ENCODE results near the gene SNRNP48.

SNRNP48 gene

DNA sequence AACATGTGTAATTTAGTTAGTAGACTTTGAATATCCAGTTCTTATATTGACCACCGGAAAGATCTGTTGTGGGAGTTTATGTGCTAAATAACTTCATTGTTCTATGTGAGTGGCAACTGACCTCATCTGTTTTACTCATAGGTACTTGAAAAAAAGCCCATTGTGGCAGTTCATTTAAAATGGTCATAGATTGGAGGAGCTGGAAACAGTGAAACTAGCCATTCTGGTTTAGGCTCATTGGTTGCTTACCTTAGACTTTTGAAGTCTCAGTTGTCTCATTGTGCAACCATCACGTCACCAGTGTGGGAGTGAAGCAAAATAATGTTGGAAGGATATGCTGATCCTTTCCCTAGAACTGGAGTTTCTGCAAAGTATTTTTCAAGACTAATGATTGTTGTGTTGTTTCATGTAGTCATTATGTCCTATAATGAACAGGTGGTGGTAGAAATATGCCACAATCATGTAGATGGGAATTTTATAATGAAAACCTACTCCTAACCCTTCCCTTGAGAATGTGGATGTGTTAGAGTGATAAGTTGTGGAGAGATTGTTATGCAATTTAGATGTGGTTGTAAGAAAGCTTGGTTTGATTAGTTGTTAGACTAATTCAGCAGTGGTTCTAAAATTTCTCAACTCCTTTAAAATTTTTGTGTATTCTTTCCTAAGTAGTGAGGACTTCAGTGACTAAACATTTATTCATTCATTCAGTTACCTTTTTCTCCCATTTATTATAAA, 30.2 kb upstream of the SNRNP48 start:
- no peak for DNase-seq

DNA sequence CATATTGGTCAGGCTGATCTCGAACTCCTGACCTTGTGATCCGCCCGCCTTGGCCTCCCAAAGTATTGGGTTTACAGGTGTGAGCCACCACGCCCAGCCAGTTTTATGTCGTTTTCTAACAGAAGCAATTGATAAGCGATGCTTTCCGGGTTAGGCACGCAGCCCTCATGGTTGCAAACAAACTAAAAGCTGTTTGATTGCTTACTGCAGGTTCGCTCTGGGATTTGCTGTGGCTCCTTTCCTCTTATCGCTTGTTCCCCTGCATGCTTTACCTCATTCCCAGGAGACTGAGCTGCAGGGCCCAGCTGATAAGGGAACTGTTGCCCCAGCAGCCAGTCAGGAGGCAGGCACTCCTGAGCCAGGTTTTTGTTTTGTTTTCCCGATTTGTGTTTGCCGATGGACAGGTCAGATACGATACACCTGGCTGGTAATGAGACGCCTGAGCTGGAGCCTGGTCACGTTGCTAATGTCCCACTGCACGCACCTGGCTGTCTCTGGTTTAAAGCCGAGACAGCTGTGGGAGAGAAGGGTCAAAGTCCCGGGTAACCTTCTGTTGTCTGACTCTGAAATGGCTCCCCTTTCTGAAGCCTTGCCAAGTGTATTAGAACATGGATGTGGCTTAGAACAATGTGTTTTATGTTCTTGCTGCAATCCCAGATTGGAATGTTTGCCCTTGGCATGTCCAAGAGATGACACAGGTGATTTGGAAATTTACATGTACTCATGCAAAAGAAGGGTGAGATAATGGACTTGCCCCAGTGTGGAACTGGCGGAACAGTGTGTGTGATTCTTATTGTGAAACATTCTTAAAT, 28.6 kb upstream of the SNRNP48 start:
- DNase-seq, result peak; percentile 80

DNA sequence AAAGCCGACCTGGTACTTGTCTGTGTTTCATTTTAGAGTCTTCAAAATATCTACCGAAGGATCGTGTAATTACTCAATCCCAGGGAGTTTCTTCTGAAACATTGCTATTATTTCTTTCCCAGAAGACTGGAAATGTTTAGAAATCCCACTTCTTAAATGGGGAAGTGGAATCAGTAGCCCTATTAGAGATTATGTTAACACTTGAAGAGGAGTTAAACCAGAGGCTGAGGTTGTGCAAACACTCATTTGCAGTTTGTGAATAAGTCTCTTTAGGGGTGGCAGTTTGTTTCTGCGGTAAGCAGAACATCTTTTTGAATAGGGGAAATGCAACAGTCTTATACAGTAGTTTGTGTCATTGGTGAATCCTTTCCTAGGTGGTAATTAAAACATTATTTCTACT, 27.2 kb upstream of the SNRNP48 start:
- no peak for DNase-seq

DNA sequence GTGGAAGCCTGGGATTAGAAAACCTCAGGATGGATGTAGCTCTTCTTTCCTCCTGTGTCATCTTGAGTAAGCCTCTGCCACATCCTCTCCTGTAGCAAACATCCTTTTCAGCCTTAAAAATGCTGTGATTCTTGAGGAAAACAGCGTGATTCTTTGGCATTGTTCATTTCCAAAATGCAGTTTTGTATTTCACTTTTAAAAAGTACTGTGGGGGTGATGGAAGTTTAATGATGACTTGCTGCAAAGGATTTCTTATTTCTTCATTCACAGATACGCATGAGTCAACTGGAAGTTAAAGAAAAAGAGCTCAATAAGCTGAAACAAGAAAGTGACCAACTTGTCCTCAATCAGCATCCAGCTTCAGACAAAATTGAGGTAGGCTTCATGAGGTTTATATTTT, 23.9 kb upstream of the SNRNP48 start:
- DNase-seq, result no peak

DNA sequence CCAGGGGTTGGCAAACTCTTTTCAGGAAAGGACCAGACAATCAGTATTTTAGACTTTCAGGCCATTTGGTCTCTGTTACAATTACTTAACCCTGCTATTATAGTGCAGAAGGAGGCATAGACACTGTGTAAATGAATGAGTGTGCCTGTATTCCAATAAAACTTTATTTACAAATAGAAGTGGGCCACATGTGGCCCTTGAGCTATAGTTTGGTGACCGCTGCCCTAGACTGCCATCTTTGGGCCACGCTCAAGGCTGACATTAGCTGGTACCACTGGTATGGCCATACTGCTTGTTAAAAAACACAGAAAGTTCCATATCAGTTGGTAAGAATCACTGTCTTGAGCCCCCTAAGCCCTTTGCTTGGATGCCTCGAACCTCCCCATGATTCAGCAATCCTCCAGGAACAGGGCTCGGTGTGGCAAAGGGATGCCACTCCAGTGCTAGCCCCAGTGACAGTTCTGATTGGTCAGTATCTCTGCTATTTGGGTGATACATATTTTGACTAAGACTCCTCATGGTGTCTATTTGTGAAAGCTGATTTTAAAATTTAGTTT, 23.3 kb upstream of the SNRNP48 start:
- DNase-seq, result no peak

DNA sequence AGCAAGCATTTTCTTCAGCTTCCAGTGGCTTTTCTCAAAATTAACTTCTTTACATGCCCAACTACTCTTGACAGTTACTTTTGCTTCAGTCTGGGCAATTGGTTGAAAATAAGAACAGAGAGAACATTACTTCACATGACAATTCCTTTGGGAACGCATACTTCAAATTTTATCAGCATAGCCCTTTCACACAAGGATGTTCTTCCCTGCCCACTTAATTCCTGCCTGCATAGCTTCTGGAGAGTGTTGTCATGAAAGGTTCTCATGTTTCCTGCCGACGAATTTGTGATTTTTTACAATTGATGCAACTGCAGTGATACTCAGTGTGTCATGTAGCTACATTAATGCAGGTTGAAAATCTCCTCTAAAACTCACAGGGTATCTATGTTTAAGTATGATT, 22.0 kb upstream of the SNRNP48 start:
- DNase-seq, result no peak

DNA sequence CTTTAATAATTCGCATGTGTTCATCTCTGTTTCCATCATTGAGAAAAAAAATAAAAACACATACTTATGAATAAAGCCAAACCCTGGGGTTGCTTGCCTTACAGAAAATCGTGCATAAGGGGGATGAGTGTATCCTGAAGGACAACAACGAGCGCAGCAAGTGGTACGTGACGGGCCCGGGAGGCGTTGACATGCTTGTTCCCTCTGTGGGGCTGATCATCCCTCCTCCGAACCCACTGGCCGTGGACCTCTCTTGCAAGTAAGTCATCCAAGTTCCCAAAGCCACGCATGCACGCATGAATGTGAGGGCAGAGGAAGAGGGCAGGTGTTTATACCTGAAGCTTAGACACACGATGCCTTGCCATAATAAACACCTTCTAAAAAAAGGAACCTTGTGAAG, 20.9 kb upstream of the SNRNP48 start:
- DNase-seq, result no peak

DNA sequence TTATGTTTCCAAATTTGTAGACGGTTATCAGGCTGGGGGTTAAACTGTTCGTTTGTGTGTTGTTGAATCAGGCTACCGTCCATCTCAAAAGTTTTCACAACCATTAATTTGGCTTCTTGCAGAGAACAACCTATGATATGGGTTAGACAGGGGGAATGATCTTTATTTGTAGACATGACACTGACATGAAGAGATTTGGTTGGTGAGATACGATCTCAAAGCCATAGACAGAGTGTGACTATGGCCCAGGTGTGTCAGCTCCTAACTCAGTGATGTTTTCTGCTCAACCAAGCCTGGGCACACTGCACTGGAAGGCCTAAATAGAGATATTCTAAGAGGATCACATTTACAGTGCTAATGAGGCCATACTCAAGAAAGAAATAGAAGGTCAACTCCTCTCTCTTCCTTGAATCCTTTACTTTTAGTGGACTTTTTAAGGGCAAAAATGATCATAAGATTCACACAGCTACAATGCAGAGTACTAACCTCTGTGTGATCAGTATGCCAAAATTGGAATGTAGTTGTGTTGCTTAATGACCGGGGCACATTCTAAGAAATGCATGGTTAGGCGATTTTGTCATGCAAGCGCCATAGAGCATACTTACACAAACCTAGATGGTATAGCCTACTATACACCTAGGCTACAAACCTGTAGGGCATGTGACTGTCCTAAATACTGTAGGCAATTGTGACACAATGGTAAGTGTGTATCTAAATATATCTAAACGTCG, 17.6 kb upstream of the SNRNP48 start:
- no peak for DNase-seq

DNA sequence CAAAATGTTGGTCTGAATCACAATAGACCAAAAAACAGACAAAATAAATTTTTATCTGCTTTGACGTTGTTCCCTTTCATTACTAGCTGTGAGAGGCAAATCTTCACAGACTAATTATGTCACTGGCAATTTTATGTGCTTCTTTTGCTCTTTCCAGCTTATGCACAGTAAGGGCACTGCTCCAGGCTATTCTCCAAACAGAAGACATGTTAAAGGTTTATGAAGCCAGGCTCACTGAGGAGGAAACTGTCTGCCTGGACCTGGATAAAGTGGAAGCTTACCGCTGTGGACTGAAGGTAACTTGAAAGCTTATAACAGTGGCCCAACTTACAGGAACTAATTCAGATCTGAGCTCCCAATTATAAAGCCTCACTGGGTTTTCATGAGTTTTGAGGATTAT, 15.5 kb upstream of the SNRNP48 start:
- DNase-seq, result no peak

DNA sequence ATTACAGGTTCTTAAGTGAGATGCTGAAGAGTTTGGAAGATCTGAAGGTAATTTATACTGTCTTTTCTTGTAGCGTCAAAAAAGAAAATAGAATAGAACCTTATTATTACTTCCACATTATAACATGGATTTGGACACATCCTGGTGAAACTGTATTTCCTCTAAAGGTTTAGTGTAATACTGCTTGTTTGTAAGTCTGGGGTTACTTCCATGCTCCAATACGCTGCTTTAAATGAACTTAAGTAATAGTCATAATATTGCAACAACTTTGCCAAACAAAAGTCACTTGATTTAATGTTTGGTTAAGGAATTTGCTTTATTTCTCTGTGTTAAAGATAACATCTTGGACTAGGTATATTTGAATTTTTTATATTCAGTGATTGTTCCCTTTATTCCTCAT, 11.5 kb upstream of the SNRNP48 start:
- DNase-seq, result no peak

DNA sequence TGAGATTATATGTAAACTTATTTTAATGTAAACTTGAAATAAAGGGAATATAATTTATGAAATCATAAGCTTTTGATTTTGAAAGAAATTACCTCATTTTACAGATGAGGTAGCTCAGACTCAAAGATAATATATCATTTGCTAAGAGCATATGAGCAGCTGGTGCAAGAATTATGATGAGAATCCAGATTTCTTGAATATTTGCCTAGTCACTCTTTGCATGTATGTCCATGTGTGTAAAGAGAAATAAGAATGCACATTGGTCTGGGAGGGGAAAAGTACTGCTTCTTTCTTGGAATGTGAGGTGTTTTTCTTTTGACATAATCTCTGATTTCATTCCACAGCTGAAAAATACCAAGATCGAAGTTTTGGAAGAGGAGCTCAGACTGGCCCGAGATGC, 11.1 kb upstream of the SNRNP48 start:
- DNase-seq, result no peak

DNA sequence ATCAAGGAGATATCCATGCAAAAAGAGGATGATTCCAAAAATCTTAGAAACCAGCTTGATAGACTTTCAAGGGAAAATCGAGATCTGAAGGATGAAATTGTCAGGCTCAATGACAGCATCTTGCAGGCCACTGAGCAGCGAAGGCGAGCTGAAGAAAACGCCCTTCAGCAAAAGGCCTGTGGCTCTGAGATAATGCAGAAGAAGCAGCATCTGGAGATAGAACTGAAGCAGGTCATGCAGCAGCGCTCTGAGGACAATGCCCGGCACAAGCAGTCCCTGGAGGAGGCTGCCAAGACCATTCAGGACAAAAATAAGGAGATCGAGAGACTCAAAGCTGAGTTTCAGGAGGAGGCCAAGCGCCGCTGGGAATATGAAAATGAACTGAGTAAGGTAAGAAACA, 10.1 kb upstream of the SNRNP48 start:
- DNase-seq, result no peak

DNA sequence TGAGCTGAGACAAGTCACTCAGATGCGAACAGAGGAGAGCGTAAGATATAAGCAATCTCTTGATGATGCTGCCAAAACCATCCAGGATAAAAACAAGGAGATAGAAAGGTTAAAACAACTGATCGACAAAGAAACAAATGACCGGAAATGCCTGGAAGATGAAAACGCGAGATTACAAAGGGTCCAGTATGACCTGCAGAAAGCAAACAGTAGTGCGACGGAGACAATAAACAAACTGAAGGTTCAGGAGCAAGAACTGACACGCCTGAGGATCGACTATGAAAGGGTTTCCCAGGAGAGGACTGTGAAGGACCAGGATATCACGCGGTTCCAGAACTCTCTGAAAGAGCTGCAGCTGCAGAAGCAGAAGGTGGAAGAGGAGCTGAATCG, 9.5 kb upstream of the SNRNP48 start:
- no peak for DNase-seq

DNA sequence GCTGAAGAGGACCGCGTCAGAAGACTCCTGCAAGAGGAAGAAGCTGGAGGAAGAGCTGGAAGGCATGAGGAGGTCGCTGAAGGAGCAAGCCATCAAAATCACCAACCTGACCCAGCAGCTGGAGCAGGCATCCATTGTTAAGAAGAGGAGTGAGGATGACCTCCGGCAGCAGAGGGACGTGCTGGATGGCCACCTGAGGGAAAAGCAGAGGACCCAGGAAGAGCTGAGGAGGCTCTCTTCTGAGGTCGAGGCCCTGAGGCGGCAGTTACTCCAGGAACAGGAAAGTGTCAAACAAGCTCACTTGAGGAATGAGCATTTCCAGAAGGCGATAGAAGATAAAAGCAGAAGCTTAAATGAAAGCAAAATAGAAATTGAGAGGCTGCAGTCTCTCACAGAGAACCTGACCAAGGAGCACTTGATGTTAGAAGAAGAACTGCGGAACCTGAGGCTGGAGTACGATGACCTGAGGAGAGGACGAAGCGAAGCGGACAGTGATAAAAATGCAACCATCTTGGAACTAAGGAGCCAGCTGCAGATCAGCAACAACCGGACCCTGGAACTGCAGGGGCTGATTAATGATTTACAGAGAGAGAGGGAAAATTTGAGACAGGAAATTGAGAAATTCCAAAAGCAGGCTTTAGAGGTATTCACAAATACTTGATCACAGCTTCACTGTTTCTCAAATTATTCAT, 8.9 kb upstream of the SNRNP48 start:
- DNase-seq, result no peak

DNA sequence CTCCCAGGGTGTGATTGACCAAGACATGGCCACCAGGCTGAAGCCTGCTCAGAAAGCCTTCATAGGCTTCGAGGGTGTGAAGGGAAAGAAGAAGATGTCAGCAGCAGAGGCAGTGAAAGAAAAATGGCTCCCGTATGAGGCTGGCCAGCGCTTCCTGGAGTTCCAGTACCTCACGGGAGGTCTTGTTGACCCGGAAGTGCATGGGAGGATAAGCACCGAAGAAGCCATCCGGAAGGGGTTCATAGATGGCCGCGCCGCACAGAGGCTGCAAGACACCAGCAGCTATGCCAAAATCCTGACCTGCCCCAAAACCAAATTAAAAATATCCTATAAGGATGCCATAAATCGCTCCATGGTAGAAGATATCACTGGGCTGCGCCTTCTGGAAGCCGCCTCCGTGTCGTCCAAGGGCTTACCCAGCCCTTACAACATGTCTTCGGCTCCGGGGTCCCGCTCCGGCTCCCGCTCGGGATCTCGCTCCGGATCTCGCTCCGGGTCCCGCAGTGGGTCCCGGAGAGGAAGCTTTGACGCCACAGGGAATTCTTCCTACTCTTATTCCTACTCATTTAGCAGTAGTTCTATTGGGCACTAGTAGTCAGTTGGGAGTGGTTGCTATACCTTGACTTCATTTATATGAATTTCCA, 4.6 kb upstream of the SNRNP48 start:
- DNase-seq, result no peak

DNA sequence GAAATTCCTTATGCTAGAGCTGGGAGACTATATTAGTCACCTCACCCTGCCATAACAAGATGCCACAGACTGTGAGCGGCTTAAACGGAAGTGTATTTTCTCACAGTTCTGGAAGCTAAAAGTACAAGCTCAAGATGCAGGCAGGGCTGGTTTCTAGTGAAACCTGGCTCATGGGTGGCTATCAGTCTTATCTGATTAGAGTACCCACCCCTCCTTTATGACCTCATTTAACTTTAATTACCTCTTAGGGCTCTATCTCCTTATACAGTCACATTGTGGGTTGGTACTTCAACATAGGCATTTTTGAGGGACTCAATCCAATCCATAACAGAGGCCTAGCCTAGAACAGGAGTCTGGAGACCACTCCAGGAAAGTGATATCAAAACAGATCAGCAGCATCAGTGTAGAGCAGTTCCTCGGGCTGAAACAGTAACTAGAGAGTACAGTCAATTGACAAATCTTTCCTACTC, 2.3 kb upstream of the SNRNP48 start:
- DNase-seq, result no peak

DNA sequence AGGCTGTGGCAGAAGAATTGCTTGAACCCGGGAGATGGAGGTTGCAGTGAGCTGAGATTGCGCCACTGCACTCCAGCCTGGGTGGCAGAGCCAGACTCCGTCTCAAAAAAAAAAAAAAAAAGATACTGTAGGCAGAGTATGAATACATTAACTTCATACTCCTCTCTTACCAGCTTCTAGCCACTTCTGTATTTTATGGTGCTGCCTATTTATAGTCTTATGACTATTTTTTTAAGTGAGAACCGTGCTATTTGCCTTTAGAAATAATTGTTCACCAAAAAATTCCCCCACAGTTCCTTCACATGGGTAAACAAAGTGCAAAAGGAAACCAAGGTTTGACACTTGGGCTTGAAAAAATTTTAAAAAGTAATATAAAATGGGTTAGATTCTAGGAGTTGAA, 1.5 kb upstream of the SNRNP48 start:
- DNase-seq, result no peak

DNA sequence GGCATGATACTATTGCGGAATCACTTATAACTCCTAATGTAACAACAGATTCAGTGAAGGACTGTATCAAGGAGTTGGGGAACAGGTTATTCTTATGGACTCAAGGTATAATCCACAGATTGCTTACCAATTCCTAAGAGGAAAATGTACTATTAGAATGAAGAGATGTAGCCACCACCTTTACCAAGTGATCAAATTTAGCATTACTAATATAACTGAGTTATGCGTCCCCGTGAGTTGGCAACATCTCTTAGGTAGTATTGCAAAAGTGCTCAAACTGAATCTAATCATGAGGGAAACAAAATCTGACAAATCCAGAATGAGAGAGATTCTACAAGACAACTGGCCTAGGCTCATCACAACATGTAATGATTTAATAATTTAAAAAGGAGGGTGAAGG, 777 bp upstream of the SNRNP48 start:
- no peak for DNase-seq

DNA sequence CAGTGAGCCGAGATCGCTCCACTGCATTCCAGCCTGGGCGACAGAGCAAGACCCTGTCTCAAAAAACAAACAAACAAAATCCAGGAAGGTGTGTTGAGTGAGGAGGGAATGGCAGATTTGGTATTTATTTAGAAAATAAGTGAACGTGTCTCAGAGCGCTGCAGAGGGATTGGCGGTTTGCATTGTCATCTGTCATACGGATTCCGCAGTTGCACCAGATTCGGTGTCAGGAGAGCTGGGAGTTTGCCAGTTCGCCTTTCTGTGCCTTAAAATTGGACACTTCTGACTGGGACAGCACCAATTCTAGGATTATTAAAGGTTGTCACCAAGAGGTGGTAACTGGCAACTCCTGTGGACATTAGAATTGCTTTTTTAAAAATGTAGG, 912 bp downstream of the SNRNP48 start:
- no peak for DNase-seq

DNA sequence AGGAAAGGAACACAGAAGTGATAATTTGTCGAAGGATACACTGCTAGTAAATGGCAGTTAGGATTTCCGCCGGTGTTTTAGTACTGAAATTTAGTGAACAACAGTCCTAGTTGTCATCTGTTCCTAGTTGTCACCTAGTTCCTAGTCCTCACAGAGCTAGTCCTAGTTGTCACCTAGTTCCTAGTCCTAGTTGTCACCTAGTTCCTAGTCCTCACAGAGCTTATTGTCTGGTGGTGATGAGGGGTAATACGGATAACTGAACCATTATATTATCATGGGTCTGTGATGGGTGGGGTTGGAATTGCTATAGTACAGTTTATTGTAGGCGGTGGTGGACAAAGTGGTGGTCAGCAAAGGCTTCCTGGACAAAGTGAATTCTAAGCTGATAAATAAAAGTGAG, 1.8 kb downstream of the SNRNP48 start:
- DNase-seq, result no peak

DNA sequence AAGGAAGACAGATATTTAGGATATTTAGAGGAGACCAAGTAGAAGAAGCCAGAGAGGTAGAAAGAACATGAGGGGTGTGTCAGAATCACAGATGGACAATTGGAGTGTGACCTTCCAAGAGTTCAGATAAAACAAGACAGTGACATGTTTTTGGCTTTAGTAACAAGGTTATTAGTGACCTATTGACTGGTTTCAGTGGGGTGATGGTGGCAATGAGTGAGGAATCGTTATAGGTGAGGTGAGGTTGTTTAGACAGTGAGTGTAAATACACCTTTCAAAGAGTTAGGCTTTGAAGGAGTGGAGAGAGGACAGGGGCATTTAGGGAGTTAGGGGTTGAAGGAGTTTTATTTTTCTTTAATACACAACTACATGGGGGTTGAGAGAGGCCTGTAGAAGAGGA, 3.2 kb downstream of the SNRNP48 start:
- no peak for DNase-seq

DNA sequence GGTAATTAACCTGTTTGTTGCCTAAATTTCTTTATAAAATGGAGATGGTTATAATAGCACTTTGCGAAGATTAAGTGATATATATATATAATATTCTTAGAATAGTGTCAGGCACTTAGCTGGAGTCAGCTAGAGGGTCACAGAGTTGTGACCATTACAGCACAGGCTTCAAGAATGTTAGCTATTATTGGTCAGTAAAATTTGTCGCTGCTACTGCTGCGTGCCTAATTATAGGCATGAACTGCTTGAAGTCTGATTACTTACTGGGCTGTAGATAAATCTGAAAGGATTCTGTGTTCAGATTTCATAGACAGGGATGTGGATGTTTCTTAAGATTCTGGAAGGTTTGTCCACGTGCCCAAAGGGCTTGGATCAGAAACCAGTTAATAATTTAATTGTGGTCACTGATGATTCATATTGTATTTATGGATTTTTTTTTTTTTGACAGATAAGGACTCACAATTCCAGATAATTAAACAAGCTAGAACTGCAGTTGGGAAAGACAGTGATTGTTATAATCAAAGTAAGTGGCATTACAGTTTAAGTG, 4.7 kb downstream of the SNRNP48 start:
- DNase-seq, result no peak
